Amygdala (tissue), 56 donors: ENCODE data around the gene SOX8.
A peak's percentile ranks its signal among the peaks of the same experiment; 100 is the strongest.

Source experiments
- DNase-seq, 56 donors: peaks; one replicate each; lab custom pipeline; 2025; lab: John Stamatoyannopoulos, UW

The SOX8 gene

GRCh38 chr16:981695-982144, at the start of gene SOX8:
Gene SOX8, plus strand, starts transcription at chr16:981770. Its CDS starts 153 bp downstream, at chr16:981923.
- DNase-seq: no peak

- DNase-seq: no peak
These were observed 48.7 kb upstream of the SOX8 start for GRCh38 chr16:932831-933330.

GRCh38 chr16:933581-933980, 48.0 kb upstream of the SOX8 start:
- DNase-seq: no peak

- no peak for DNase-seq
These were observed 47.4 kb upstream of the SOX8 start for GRCh38 chr16:934178-934577.

- no peak for DNase-seq
These were observed 45.9 kb upstream of the SOX8 start for GRCh38 chr16:935684-936083.

- DNase-seq: no peak
These were observed 44.3 kb upstream of the SOX8 start for GRCh38 chr16:937311-937710.

- DNase-seq: no peak
These were observed 43.8 kb upstream of the SOX8 start for GRCh38 chr16:937723-938122.

GRCh38 chr16:938136-938535, 43.4 kb upstream of the SOX8 start:
- peak in 5 of 56 donors; percentile 11 to 45 (median 40) for DNase-seq

- DNase-seq: no peak
These were observed 42.8 kb upstream of the SOX8 start for GRCh38 chr16:938752-939151.

- DNase-seq: no peak
These were observed 42.3 kb upstream of the SOX8 start for GRCh38 chr16:939311-939710.

GRCh38 chr16:939941-940340, 41.6 kb upstream of the SOX8 start:
- no peak for DNase-seq

- no peak for DNase-seq
These were observed 39.0 kb upstream of the SOX8 start for GRCh38 chr16:942436-943060.

GRCh38 chr16:943971-944370, 37.6 kb upstream of the SOX8 start:
- DNase-seq: no peak

GRCh38 chr16:945271-946047, 36.1 kb upstream of the SOX8 start:
- DNase-seq: no peak

- DNase-seq: no peak
These were observed 35.5 kb upstream of the SOX8 start for GRCh38 chr16:946048-946395.

GRCh38 chr16:947255-947921, 34.2 kb upstream of the SOX8 start:
- peak in 2 of 56 donors; percentile 9 to 83 for DNase-seq

- peak in 1 of 56 donors; percentile 83 for DNase-seq
These were observed 33.7 kb upstream of the SOX8 start for GRCh38 chr16:947922-948303.

- DNase-seq: peak in 1 of 56 donors; percentile 46
These were observed 32.8 kb upstream of the SOX8 start for GRCh38 chr16:948767-949166.

GRCh38 chr16:950733-951573, 30.6 kb upstream of the SOX8 start:
- peak in 1 of 56 donors; percentile 94 for DNase-seq

- DNase-seq: no peak
These were observed 29.8 kb upstream of the SOX8 start for GRCh38 chr16:951660-952301.
